GM18870 (cell line): ENCODE data around the gene IL6.

ENCODE experiments used
- ATAC-seq: cut with Tn5 transposase; IDR thresholded peaks from one replicate; pipeline ENCODE4 v1.9.1; 2021; ENCODE audit warnings: moderate library complexity; ENCODE audit not compliant: unreplicated experiment

The IL6 gene

GRCh38 chr7:22726345-22726906 lies 574 bp upstream of the IL6 start:
- peak; percentile 70 for ATAC-seq

GRCh38 chr7:22727714-22728035 lies 675 bp downstream of the IL6 start:
- ATAC-seq: no peak

GRCh38 chr7:22728401-22729029 lies 1.5 kb downstream of the IL6 start:
- no peak for ATAC-seq

- no peak for ATAC-seq
These were observed 2.3 kb downstream of the IL6 start for GRCh38 chr7:22729180-22729825.

- no peak for ATAC-seq
These were observed 3.2 kb downstream of the IL6 start for GRCh38 chr7:22730066-22730710.

- no peak for ATAC-seq
These were observed 4.1 kb downstream of the IL6 start for GRCh38 chr7:22730921-22731654.

GRCh38 chr7:22731766-22732165 lies 4.8 kb downstream of the IL6 start:
- ATAC-seq: no peak

GRCh38 chr7:22732556-22733126 lies 5.6 kb downstream of the IL6 start:
- no peak for ATAC-seq

GRCh38 chr7:22733761-22734160 lies 6.8 kb downstream of the IL6 start:
- no peak for ATAC-seq

- ATAC-seq: no peak
These were observed 16.0 kb downstream of the IL6 start for GRCh38 chr7:22743014-22743413.

- no peak for ATAC-seq
These were observed 24.3 kb downstream of the IL6 start for GRCh38 chr7:22751341-22751740.

- ATAC-seq: no peak
These were observed 30.5 kb downstream of the IL6 start for GRCh38 chr7:22757338-22757994.

GRCh38 chr7:22758576-22758975 lies 31.6 kb downstream of the IL6 start:
- no peak for ATAC-seq

GRCh38 chr7:22759721-22760120 lies 32.7 kb downstream of the IL6 start:
- ATAC-seq: no peak

- ATAC-seq: no peak
These were observed 35.9 kb downstream of the IL6 start for GRCh38 chr7:22762866-22763265.

GRCh38 chr7:22765609-22766008 lies 38.6 kb downstream of the IL6 start:
- ATAC-seq: peak; percentile 64

GRCh38 chr7:22771194-22771871 lies 44.3 kb downstream of the IL6 start:
- no peak for ATAC-seq

GRCh38 chr7:22771872-22772228 lies 44.9 kb downstream of the IL6 start:
- no peak for ATAC-seq

GRCh38 chr7:22772885-22773284 lies 45.9 kb downstream of the IL6 start:
- no peak for ATAC-seq

- no peak for ATAC-seq
These were observed 50.0 kb downstream of the IL6 start for GRCh38 chr7:22776964-22777363.
